Upper lobe of left lung (tissue), 6 donors: ENCODE results near the gene MYO3B. TPM values are rescaled to one million over a fixed set of nuclear protein-coding genes. Genes with fewer than 3 reads are reported as not detected.

Experiments used
- ATAC-seq, 2 donors: fragments of 200-7000 bp; cut with Tn5 transposase; one replicate each; pipeline ENCODE4 v1.9.1; 2022; ENCODE audit warnings: mild to moderate bottlenecking in 2 of 2, moderate library complexity in 2 of 2; ENCODE audit not compliant: low FRiP score in 2 of 2
- DNase-seq, 2 donors: peaks; one replicate each; pipeline ENCODE4 v3.0.0-alpha.2; 2019 to 2020
- H3K27ac ChIP-seq, 4 donors: fragments of 200-600 bp; sonication (generic); one replicate each; pipeline ENCODE4 v1.5.1; 2016 to 2019
- H3K27me3 ChIP-seq, 4 donors: fragments of 200-600 bp; sonication (generic); one replicate each; pipeline ENCODE4 v1.5.1; 2017 to 2019
- H3K36me3 ChIP-seq, 4 donors: fragments of 200-600 bp; sonication (generic); one replicate each; pipeline ENCODE4 v1.5.1; 2016 to 2019
- H3K4me1 ChIP-seq, 4 donors: fragments of 200-600 bp; sonication (generic); one replicate each; pipeline ENCODE4 v1.5.1; 2018 to 2019
- H3K4me3 ChIP-seq, 4 donors: fragments of 200-600 bp; sonication (generic); one replicate each; pipeline ENCODE4 v1.5.1; 2017 to 2019; ENCODE audit warnings: mild to moderate bottlenecking in 2 of 4, moderate library complexity in 1 of 4
- H3K9me3 ChIP-seq, 4 donors: fragments of 200-600 bp; sonication (generic); one replicate each; pipeline ENCODE4 v1.5.1; 2018 to 2019
- CTCF ChIP-seq, 6 experiments: fragments of 450-650 bp in 4 of 6; fragments of 200-600 bp in 2 of 6; sonication (generic) in 2 of 6; IDR thresholded peaks; one replicate each; pipeline ENCODE4 v1.5.1; 2016 to 2019; ENCODE audit warnings: antibody characterized with exemption in 6 of 6
- EP300 ChIP-seq, 4 donors: sonication (generic); formaldehyde crosslinking; IDR thresholded peaks; one replicate each; pipeline ENCODE4 v1.5.1; 2017; ENCODE audit warnings: antibody characterized with exemption in 4 of 4, control low read depth in 2 of 4
- POLR2A ChIP-seq, 4 donors: fragments of 450-650 bp; IDR thresholded peaks; one replicate each; pipeline ENCODE4 v1.5.1; 2016 to 2017; ENCODE audit warnings: antibody characterized with exemption in 4 of 4, mild to moderate bottlenecking in 2 of 4
- POLR2AphosphoS5 ChIP-seq, 2 donors: sonication (generic); formaldehyde crosslinking; IDR thresholded peaks; one replicate each; pipeline ENCODE4 v1.5.1; 2017; ENCODE audit warnings: antibody characterized with exemption in 2 of 2
- WGBS, 2 donors: methylation state at CpG; one replicate each; pipeline ENCODE4 v1.1.5; 2017 to 2018; 5-methylcytosine and 5-hydroxymethylcytosine counted together
- total RNA-seq, 6 donors: library from RNA; depleted of rRNA in 4 of 6; stranded (reverse); fragments of >200 nt in 4 of 6; gene quantifications; one replicate each; pipeline versions ENCODE4 v1.1.0 to v1.2.1, GENCODE V29; 2016 to 2021
- donor health status: DM: no; HTN: no; CAD: no; lungs with moderate emphysema.
- donor health status: DM: no; HTN: yes; CAD: no; lungs with severe emphysema.

The MYO3B gene
- total RNA-seq, 6 donors from 2014 or later = 0.09 to 0.20 (median 0.13) TPM; not detected in 3

GRCh38 chr2:170248574-170249393 lies 70.8 kb downstream of the MYO3B start:
- WGBS, 2 donors = 75 to 80% methylated on average over 4 of the region's 4 CpGs
- H3K27ac ChIP-seq = no peak overlapping the region
- no peaks in the 10 kb centered on the region for H3K36me3 ChIP-seq
- no peaks in the 10 kb centered on the region for H3K9me3 ChIP-seq
- ATAC-seq (no peak), DNase-seq (no peak)
- H3K27me3 ChIP-seq = no peaks in the 10 kb centered on the region
- no peak for TF ChIP-seq CTCF (IDR thresholded peaks at IDR 0.05)
- no peak for TF ChIP-seq POLR2AphosphoS5 (IDR thresholded peaks at IDR 0.05)
- no peak for TF ChIP-seq POLR2A (IDR thresholded peaks at IDR 0.05)
- TF ChIP-seq EP300 (IDR thresholded peaks at IDR 0.05) = no peak
- no peak overlapping the region for H3K4me3 ChIP-seq
- no peaks in the 10 kb centered on the region for H3K4me1 ChIP-seq

- Histone ChIP-seq H3K9me3 (no peaks in the 10 kb centered on the region), H3K36me3 (no peaks in the 10 kb centered on the region), H3K4me1 (no peaks in the 10 kb centered on the region), H3K4me3 (no peak overlapping the region), H3K27ac (no peak overlapping the region), H3K27me3 (no peaks in the 10 kb centered on the region)
- DNase-seq (no peak), ATAC-seq (no peak)
- WGBS, 2 donors = 52 to 65% methylated on average over 2 of the region's 2 CpGs
- TF ChIP-seq POLR2A (IDR thresholded peaks at IDR 0.05) (no peak), EP300 (IDR thresholded peaks at IDR 0.05) (no peak), POLR2AphosphoS5 (IDR thresholded peaks at IDR 0.05) (no peak), CTCF (IDR thresholded peaks at IDR 0.05) (no peak)
Measured at GRCh38 chr2:170249761-170250160, 71.8 kb downstream of the MYO3B start.

- WGBS, 2 donors = 90 to 96% methylated on average over 6 of the region's 6 CpGs
- Histone ChIP-seq H3K9me3 (no peaks in the 10 kb centered on the region), H3K27ac (no peak overlapping the region), H3K4me3 (no peak overlapping the region), H3K4me1 (no peaks in the 10 kb centered on the region), H3K36me3 (no peaks in the 10 kb centered on the region), H3K27me3 (no peaks in the 10 kb centered on the region)
- DNase-seq (no peak), ATAC-seq (no peak)
- TF ChIP-seq POLR2AphosphoS5 (IDR thresholded peaks at IDR 0.05) = no peak
Measured at GRCh38 chr2:170250584-170250983, 72.6 kb downstream of the MYO3B start.

- no peak for TF ChIP-seq POLR2A (IDR thresholded peaks at IDR 0.05)
- TF ChIP-seq CTCF (IDR thresholded peaks at IDR 0.05) = no peak
- TF ChIP-seq EP300 (IDR thresholded peaks at IDR 0.05) = no peak
- TF ChIP-seq POLR2AphosphoS5 (IDR thresholded peaks at IDR 0.05) = no peak
- DNase-seq (no peak), ATAC-seq (no peak)
- Histone ChIP-seq H3K36me3 (no peaks in the 10 kb centered on the region), H3K27ac (no peak overlapping the region), H3K4me1 (no peaks in the 10 kb centered on the region), H3K9me3 (no peaks in the 10 kb centered on the region), H3K4me3 (no peak overlapping the region), H3K27me3 (no peaks in the 10 kb centered on the region)
Measured at GRCh38 chr2:170252414-170252813, 74.5 kb downstream of the MYO3B start.

GRCh38 chr2:170253721-170254230 lies 75.8 kb downstream of the MYO3B start:
- Histone ChIP-seq H3K4me3 (no peak overlapping the region), H3K27me3 (no peaks in the 10 kb centered on the region), H3K4me1 (no peaks in the 10 kb centered on the region), H3K27ac (no peak overlapping the region), H3K9me3 (no peaks in the 10 kb centered on the region), H3K36me3 (no peaks in the 10 kb centered on the region)
- 73 to 84% methylated on average over 5 to 6 of the region's 6 CpGs for WGBS, 2 donors
- no peak for TF ChIP-seq POLR2A (IDR thresholded peaks at IDR 0.05)
- no peak for TF ChIP-seq CTCF (IDR thresholded peaks at IDR 0.05)
- no peak for TF ChIP-seq EP300 (IDR thresholded peaks at IDR 0.05)
- TF ChIP-seq POLR2AphosphoS5 (IDR thresholded peaks at IDR 0.05) = no peak
- ATAC-seq (no peak), DNase-seq (no peak)
